ENCODE measurements around the gene LIMA1. TPM values are rescaled to one million over a fixed set of nuclear protein-coding genes. Genes with fewer than 3 reads are reported as not detected.
"Not testable (repeated sequence)": the region's sequence is repeated elsewhere in the genome, so short reads cannot be mapped to it uniquely, and the experiment has no call there.

Gene LIMA1
- total RNA-seq, 3 donors from 2014 or later, result 155 to 364 (median 249) TPM

- DNase-seq, result no peak
- peak; percentile 23 for ATAC-seq
- H3K36me3 ChIP-seq (ENCODE audit: low read depth), result no peaks in the 10 kb centered on the region
- H3K4me1 ChIP-seq (ENCODE audit: low read depth), result peaks cover 29% of the 10 kb centered on the region
- intact Hi-C loops (cut with DNase I, micrococcal nuclease), result no loop called here
- no peak overlapping the region for H3K4me3 ChIP-seq
- no peak for TF ChIP-seq CTCF (IDR thresholded peaks at IDR 0.05)
- H3K9me3 ChIP-seq, result no peaks in the 10 kb centered on the region
Observed at GRCh38 chr12:50276068-50276467, 7.3 kb downstream of the LIMA1 start.

DNA sequence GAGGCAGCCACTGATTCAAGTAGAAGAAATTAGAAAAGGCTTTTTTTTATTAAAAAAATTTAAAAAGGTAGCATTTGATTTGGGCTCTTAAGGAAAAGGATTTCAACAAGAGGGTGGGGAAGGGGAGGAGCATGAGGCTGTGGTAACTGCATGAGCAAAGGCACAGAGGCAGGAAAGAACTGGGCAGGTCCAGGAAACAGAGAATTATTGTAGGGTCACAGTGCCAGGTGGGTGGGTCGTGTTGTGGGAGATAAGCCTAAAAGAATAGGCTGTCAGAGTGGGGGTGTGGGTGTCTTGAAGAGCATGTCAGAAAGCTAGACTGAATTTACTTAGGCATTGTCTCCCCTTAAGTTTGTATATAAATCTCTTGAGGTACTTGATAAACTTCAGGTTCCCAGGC, 7.8 kb downstream of the LIMA1 start:
- intact Hi-C loops (cut with DNase I, micrococcal nuclease), result no loop called here
- ATAC-seq (peak; percentile 96), DNase-seq (peak; percentile 70 to 94 (median 75))
- Histone ChIP-seq H3K4me1 (ENCODE audit: low read depth) (peaks cover 29% of the 10 kb centered on the region), H3K4me3 (no peak overlapping the region), H3K9me3 (no peaks in the 10 kb centered on the region), H3K36me3 (ENCODE audit: low read depth) (no peaks in the 10 kb centered on the region)
- TF ChIP-seq CTCF (IDR thresholded peaks at IDR 0.05), result no peak

- peaks cover 29% of the 10 kb centered on the region for H3K4me1 ChIP-seq (ENCODE audit: low read depth)
- intact Hi-C loops (cut with DNase I, micrococcal nuclease); H3K4me3 ChIP-seq; DNase-seq; H3K36me3 ChIP-seq (ENCODE audit: low read depth); H3K9me3 ChIP-seq: not testable (repeated sequence)
- peak; percentile 38 for ATAC-seq
Observed at GRCh38 chr12:50275127-50275526, 8.2 kb downstream of the LIMA1 start.

DNA sequence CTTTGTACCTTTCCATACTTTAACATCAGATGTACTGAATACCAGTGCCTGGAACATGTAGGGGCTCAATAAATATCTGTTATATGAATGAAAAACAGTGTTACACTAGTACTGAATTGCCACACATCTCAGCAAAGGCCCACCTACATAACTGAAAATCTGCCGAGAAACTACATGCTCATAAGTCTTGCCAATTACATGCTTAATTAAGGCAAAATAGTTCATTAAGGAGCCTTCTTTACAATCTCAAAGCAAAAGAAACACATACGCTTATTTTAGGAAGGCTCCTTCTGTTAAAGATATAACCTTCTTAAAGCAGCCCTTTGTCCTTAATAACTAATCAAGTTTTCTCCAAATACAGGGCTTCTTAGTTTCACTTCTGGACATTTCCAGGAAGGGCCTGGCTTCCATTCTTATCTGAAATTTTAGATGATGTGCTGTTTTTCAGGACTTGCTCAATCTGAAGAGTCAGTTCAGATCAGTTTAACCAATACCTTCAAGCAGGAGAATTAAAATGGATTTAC, 11.5 kb downstream of the LIMA1 start:
- Histone ChIP-seq H3K9me3 (no peaks in the 10 kb centered on the region), H3K4me3 (no peak overlapping the region), H3K36me3 (ENCODE audit: low read depth) (no peaks in the 10 kb centered on the region), H3K4me1 (ENCODE audit: low read depth) (peaks cover 22% of the 10 kb centered on the region)
- TF ChIP-seq CTCF (IDR thresholded peaks at IDR 0.05), result no peak
- no peak for ATAC-seq
- DNase-seq, result no peak
- intact Hi-C loops (cut with DNase I, micrococcal nuclease), result no loop called here

DNA sequence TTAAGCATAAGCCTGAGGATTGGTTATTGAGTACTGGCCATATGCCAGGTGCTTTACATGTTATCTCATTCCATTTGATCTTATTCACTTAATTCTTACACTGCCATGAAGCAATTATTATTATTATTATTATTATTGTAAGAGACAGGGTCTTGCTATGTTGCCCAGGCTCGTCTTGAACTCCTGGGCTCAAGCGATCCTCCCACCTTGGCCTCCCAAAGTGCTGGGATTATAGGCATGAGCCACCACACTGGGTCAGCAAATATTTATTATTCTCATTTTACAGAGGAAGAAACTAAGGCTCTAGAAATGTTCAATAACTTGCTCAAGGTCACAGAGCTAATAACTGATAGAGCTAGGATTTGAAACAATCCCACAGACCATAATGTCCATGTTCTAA, 14.8 kb downstream of the LIMA1 start:
- ATAC-seq (no peak), DNase-seq (no peak)
- H3K4me1 ChIP-seq (ENCODE audit: low read depth), result peaks cover 6% of the 10 kb centered on the region
- intact Hi-C loops (cut with DNase I, micrococcal nuclease), result no loop called here
- H3K36me3 ChIP-seq (ENCODE audit: low read depth), result no peaks in the 10 kb centered on the region
- no peak for TF ChIP-seq CTCF (IDR thresholded peaks at IDR 0.05)
- no peak overlapping the region for H3K4me3 ChIP-seq
- no peaks in the 10 kb centered on the region for H3K9me3 ChIP-seq

DNA sequence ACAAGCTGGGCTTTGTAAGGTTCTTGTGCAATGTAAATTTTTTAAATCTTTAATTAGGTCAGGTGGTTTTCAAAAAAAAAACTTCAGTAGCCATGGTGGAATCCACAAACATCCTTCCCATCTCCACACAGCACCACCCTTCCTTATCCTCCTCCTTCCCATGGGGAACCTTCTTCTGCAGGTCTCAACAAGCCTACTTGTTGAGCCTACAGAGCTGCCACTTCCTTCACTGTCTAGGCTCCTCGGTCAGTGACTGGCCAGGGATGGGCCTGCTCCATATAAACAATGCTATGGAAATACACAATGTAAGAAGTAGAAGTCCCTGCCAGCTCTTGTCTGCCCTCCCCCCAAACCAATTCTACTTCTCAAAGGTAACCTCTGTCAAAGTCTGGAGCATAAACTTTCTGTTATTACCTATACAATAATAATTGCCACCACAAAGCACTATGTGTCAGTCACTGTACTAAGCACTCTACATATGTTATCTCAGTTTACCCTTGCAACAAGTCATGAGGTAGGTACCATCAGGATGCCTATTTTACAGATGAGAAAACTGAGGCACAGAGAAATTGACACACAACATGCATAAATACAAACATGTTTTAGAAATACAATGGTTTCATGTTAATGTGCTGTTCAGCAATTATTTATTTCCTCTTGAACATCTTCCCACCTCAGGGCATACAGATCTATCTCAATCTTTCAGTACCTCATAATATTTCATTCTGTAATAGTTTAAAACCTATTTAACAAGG, 17.4 kb downstream of the LIMA1 start:
- ATAC-seq, result peak; percentile 53
- H3K9me3 ChIP-seq, result no peaks in the 10 kb centered on the region
- no peaks in the 10 kb centered on the region for H3K4me1 ChIP-seq (ENCODE audit: low read depth)
- no peak for DNase-seq
- H3K4me3 ChIP-seq, result no peak overlapping the region
- intact Hi-C loops (cut with DNase I, micrococcal nuclease), result no loop called here
- no peaks in the 10 kb centered on the region for H3K36me3 ChIP-seq (ENCODE audit: low read depth)
- no peak for TF ChIP-seq CTCF (IDR thresholded peaks at IDR 0.05)

Data from mucosa of descending colon (tissue), 3 donors.